Activated T-helper 2 cell treated with anti-CD3 and anti-CD28 coated beads, Interferon-gamma antibody, Interleukin-2, Interleukin-4, amounts not matched to agents 10 μg/mL and 5 μg/mL and 100 μg/mL, durations not matched to agents 14 hours and 24 hours and 36 hours (primary cell): ENCODE measurements around the gene RYR3. TPM values are rescaled to one million over a fixed set of nuclear protein-coding genes. Genes with fewer than 3 reads are reported as not detected.
"Not testable (repeated sequence)": the region's sequence is repeated elsewhere in the genome, so short reads cannot be mapped to it uniquely, and the experiment has no call there.

Experiments
- DNase-seq: peaks from one replicate; pipeline ENCODE4 v3.0.0; 2021; ENCODE audit warnings: low spot score
- H3K27ac Mint-ChIP-seq: one replicate; pipeline ENCODE4 v1.8.0; 2021; ENCODE audit warnings: mixed read lengths
- H3K27me3 Mint-ChIP-seq: one replicate; pipeline ENCODE4 v1.8.0; 2021; ENCODE audit warnings: low read depth, mixed read lengths
- H3K36me3 Mint-ChIP-seq: one replicate; pipeline ENCODE4 v1.8.0; 2021; ENCODE audit warnings: low read depth, mixed read lengths
- H3K4me1 Mint-ChIP-seq: one replicate; pipeline ENCODE4 v1.8.0; 2021; ENCODE audit warnings: low read depth, mixed read lengths
- H3K4me3 Mint-ChIP-seq: one replicate; pipeline ENCODE4 v1.8.0; 2021; ENCODE audit warnings: low read depth, mild to moderate bottlenecking, moderate library complexity, mixed read lengths
- H3K9me3 Mint-ChIP-seq: one replicate; pipeline ENCODE4 v1.8.0; 2021; ENCODE audit warnings: mixed read lengths
- intact Hi-C: fragments of 100-400 bp; cut with micrococcal nuclease; formaldehyde crosslinking; loops from one replicate; pipeline ENCODE4 v1.15.1; 2023
- total RNA-seq: library from RNA; stranded (reverse); gene quantifications from 2 replicates; pipeline ENCODE4 v1.2.3, GENCODE V29; 2022

Gene RYR3
- total RNA-seq, 1 donor from 2014 or later: 0.05 TPM

DNA sequence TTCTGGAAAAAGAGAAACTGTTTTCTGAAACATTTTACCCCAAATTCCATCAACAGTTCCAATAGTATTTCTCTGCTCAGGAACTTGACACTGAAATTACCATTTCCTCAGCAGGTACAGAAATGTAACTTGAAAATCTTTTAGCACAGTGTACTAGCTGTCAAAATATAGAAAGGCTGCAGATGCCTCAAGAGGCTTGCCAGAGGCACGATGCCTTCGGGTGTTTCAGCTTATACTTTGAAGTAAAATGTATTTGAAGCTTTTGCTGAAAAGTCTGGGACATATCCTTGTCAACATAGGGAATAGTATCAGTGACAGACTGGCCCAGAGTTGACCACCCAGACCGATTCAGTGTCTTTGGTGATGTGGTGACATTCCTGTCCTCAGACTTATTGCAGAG, 503.1 kb downstream of the RYR3 start:
- Mint-ChIP-seq H3K27me3 (peaks cover 2% of the 10 kb centered on the region), H3K27ac (no peak overlapping the region), H3K4me1 (no peaks in the 10 kb centered on the region), H3K36me3 (no peaks in the 10 kb centered on the region), H3K4me3 (no peak overlapping the region), H3K9me3 (no peaks in the 10 kb centered on the region)
- intact Hi-C loops: no loop called here
- no peak for DNase-seq

DNA sequence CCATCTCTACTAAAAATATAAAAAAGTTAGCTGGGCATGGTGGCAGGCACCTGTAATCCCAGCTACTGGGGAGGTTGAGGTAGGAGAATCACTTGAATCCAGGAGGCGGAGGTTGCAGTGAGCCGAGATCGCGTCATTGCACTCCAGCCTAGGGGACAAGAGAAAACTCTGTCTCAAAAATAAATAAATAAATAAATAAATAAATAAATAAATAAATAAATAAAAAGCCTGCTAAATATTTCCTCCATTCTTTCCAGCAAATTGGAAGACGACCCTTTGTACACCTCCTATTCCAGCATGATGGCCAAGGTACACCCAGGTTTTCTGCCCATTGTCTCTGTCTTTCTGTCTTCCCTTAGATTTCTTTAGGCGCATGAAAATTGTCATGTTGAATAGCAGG, 508.7 kb downstream of the RYR3 start:
- H3K27ac Mint-ChIP-seq, H3K4me3 Mint-ChIP-seq, H3K27me3 Mint-ChIP-seq, intact Hi-C loops, DNase-seq, H3K4me1 Mint-ChIP-seq, H3K36me3 Mint-ChIP-seq, H3K9me3 Mint-ChIP-seq: not testable (repeated sequence)

DNA sequence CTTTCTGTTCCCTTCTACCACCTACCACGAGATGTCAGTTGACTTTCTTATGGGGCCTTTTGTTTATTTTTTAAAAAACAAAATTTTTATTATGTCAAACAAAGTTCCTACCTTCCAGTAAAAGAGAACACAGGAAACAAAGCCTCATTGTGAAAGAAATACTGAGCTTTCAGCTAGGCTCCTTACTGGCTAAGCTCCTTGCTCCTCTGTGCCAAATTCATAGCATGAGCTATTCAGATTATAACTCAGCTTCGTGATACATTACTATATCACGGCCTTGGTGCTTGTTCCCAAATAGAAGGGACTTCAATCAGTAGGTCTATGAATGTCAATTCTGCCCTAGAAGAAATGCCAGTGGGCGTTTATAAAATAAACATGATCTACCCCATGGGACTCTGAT, 511.7 kb downstream of the RYR3 start:
- Mint-ChIP-seq H3K27ac (no peak overlapping the region), H3K27me3 (no peaks in the 10 kb centered on the region), H3K36me3 (no peaks in the 10 kb centered on the region), H3K9me3 (no peaks in the 10 kb centered on the region), H3K4me1 (no peaks in the 10 kb centered on the region), H3K4me3 (no peak overlapping the region)
- no peak for DNase-seq
- intact Hi-C loops: no loop called here

DNA sequence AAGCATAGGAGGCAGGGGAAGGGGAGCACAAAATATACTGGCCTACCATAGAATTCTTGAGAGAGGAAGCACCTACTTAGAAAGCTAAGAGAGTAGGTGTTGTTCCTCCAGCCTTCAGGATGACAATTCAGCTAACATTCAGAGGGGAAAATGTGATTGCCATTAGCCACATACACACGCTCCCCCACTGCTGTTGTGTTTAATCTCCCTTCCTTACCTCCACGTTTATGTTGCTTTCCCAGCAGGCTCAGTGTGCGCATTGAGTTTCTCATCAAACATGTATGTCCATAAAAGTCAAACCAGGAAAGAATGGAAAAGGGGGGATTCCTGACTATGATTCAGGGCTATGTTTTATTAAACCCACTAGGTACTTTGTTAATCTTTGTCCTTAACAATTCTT, 512.4 kb downstream of the RYR3 start:
- Mint-ChIP-seq H3K4me3 (no peak overlapping the region), H3K4me1 (no peaks in the 10 kb centered on the region)
- intact Hi-C loops: no loop called here

DNA sequence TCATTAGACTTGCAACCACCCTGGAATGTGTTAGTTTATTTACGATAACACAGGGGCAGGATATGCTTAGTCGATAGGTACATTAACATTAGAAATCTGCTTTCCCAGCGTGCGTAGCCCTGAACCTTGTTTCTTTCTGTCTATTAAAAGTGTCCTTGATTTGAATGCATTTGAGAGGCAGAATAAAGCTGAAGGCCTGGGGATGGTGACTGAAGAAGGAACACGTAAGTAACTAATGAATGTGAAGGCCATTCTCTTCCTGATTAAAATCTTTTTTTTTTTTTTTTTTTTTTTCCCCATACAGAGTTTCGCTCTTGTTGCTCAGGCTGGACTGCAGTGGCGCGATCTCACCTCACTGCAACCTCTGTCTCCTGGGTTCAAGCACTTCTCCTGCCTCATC, 514.7 kb downstream of the RYR3 start:
- intact Hi-C loops: no loop called here
- H3K4me3 Mint-ChIP-seq: no peak overlapping the region
- H3K4me1 Mint-ChIP-seq: no peaks in the 10 kb centered on the region
- H3K27me3 Mint-ChIP-seq: no peaks in the 10 kb centered on the region
- no peak for DNase-seq
- H3K36me3 Mint-ChIP-seq: no peaks in the 10 kb centered on the region
- no peaks in the 10 kb centered on the region for H3K9me3 Mint-ChIP-seq
- H3K27ac Mint-ChIP-seq: no peak overlapping the region

More for the DNA sequence above, 512.4 kb downstream of the RYR3 start:
- H3K27me3 Mint-ChIP-seq: no peaks in the 10 kb centered on the region
- no peaks in the 10 kb centered on the region for H3K9me3 Mint-ChIP-seq
- no peak overlapping the region for H3K27ac Mint-ChIP-seq
- no peak for DNase-seq
- no peaks in the 10 kb centered on the region for H3K36me3 Mint-ChIP-seq

DNA sequence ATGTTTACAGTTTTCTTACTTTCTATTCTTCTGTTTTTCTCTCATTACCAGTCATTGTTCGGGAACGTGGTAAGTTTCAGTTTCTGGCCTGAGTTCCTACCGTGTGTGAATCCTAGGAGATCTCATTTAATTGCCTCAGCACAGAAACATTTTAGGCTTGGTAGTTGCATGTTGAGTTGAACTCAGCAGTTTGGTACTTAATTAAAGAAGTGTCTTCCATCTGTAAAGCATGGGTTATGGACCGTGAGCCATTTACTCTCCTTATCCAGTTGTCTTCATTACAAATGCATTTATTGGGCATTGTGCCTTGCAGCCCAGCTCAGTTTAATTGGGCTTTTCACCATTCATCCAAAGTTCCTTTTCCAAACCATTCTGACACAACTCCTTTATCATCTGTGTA, 515.4 kb downstream of the RYR3 start:
- H3K36me3 Mint-ChIP-seq: no peaks in the 10 kb centered on the region
- H3K27ac Mint-ChIP-seq: no peak overlapping the region
- H3K4me1 Mint-ChIP-seq: no peaks in the 10 kb centered on the region
- DNase-seq: no peak
- no peaks in the 10 kb centered on the region for H3K27me3 Mint-ChIP-seq
- no peaks in the 10 kb centered on the region for H3K9me3 Mint-ChIP-seq
- intact Hi-C loops: no loop called here
- no peak overlapping the region for H3K4me3 Mint-ChIP-seq

DNA sequence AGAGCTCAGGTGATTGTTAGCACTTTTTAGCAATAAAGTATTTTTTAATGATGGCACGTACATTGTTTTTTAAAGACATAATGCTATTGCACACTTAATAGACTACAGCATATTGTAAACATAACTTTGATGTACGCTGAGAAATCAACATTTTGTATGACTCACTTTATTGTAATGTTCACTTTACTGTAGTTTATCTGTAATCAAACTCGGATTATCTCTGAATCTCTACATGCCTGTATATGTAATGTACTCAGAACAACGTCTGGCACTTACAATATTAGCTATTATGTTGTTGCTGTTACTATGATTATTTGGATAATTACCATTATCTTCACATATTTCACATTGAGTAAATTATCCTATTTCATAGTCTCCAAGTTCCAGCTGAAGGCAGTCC, 519.6 kb downstream of the RYR3 start:
- H3K4me1 Mint-ChIP-seq: no peaks in the 10 kb centered on the region
- no peaks in the 10 kb centered on the region for H3K27me3 Mint-ChIP-seq
- H3K9me3 Mint-ChIP-seq: no peaks in the 10 kb centered on the region
- intact Hi-C loops: no loop called here
- no peak for DNase-seq
- H3K4me3 Mint-ChIP-seq: no peak overlapping the region
- H3K36me3 Mint-ChIP-seq: no peaks in the 10 kb centered on the region
- no peak overlapping the region for H3K27ac Mint-ChIP-seq

DNA sequence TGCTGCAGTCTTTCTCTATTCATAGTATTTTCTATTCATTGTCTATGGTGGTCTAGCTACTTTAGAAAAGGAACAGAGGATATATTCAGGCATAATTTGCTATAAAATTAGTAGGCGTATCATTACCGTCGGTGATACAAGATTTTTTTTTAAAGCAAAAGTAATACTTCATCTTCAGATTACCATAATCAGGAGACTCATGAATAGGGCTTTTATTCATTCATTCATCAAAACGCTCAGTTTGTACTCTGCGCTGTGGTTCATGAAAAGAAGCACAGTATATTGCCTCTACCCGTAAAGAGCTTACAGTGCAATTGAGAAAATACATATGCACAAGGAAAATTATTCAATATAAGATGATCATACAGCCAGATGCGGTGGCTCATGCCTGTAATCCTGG, 520.9 kb downstream of the RYR3 start:
- H3K4me3 Mint-ChIP-seq: no peak overlapping the region
- no peak for DNase-seq
- no peak overlapping the region for H3K27ac Mint-ChIP-seq
- H3K27me3 Mint-ChIP-seq: peaks cover 4% of the 10 kb centered on the region
- H3K4me1 Mint-ChIP-seq: no peaks in the 10 kb centered on the region
- H3K36me3 Mint-ChIP-seq: no peaks in the 10 kb centered on the region
- intact Hi-C loops: no loop called here
- no peaks in the 10 kb centered on the region for H3K9me3 Mint-ChIP-seq

DNA sequence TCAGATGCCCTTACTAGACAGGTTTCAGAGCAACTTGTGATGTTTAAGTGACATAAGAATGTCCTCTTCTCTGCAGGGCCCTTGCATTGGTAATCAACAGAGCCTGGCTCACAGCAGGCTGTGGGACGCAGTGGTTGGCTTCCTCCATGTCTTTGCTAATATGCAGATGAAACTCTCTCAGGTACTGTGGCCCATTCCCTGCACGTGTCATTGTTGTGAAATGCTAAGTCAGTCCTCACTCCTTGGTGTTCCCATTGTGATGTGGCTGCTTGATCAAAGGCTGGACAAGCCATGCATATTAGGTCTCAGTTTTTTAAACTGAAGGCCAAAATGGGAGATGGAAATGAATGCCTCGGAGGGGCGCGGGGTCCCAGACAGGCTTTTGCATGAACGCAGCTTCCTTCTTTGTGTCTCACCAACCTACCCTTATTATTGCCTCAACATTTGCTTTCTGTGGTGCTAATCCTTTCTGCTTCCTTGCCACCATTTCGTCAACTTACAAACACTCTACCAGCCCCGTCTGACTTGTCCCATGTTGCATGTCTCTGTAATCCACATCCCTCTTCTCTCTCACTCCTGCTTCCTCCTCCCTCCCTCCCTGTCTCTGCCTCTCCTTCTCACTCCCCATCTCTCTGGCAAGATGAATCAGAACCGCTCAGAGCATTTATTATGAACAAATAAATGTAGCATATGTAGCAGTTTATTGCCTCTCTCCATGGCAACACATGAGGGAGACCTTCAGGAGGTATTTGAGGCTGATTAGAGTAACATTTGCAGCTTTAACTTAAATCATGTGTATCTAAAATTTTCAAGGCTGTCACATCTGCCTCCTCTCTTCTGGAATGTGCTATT, 524.4 kb downstream of the RYR3 start:
- H3K27ac Mint-ChIP-seq: no peak overlapping the region
- H3K36me3 Mint-ChIP-seq: no peaks in the 10 kb centered on the region
- H3K9me3 Mint-ChIP-seq: no peaks in the 10 kb centered on the region
- peaks cover 4% of the 10 kb centered on the region for H3K27me3 Mint-ChIP-seq
- no peaks in the 10 kb centered on the region for H3K4me1 Mint-ChIP-seq
- no peak overlapping the region for H3K4me3 Mint-ChIP-seq
- DNase-seq: no peak
- intact Hi-C loops: no loop called here

DNA sequence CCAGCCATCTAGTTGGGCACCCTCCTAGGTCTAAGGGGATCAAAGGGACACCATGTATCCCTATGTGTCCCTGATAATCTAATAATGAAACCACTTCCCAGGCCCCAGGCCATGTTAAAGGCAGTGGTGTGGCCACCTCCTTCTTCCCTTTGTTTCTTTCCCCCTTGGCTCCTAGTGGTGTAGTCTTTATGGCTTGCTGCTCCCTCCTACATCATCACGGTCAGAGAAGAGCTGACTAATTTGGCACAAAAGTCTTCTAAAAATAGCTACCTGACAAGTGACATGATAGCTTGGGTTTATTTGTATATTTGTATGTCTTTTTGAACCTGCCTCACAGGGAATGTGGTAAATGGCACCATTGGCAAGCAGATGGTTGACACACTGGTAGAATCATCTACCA, 526.5 kb downstream of the RYR3 start:
- Mint-ChIP-seq H3K4me3 (no peak overlapping the region), H3K36me3 (no peaks in the 10 kb centered on the region), H3K4me1 (no peaks in the 10 kb centered on the region), H3K9me3 (no peaks in the 10 kb centered on the region), H3K27me3 (peaks cover 4% of the 10 kb centered on the region), H3K27ac (no peak overlapping the region)
- no peak for DNase-seq
- intact Hi-C loops: no loop called here

DNA sequence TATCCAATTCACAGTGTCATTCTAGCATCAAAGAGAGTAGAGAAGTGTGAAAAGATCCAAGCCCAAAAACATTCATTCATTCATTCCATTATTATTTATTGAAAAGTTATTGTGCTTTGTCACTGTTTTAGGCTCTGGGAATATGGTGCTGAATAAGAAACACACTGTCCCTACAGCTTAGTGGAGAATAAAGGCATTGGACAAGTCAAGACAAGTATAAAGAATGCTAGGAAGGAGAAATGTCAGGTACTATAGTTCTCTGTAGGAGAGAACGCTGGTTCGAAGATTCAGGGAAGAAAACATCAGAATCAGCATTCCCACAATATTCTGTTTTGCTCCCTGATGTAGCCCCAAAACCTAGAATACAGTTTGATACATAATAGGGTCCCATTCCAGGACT, 528.8 kb downstream of the RYR3 start:
- intact Hi-C loops: no loop called here
- Mint-ChIP-seq H3K36me3 (no peaks in the 10 kb centered on the region), H3K27ac (no peak overlapping the region), H3K9me3 (no peaks in the 10 kb centered on the region), H3K4me3 (no peak overlapping the region), H3K4me1 (no peaks in the 10 kb centered on the region), H3K27me3 (peaks cover 4% of the 10 kb centered on the region)
- DNase-seq: no peak

DNA sequence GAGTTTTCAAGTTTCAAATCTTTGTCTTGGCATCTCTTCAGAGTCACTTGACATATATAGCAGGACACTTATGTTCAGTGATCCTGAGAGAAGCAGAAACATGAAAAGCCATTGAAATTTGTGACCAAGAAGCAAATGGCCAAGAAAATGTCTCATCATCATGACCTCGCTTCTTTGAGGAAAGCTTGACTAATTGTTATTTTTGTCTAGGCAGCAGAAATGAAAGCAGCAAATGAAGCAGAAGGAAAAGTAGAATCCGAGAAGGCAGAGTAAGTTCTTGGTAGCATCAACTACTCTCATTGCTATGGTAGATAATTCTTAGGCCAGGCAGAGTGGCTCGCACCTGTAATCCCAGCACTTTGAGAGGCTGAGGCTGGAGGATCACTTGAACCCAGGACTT, 529.8 kb downstream of the RYR3 start:
- Mint-ChIP-seq H3K9me3 (no peaks in the 10 kb centered on the region), H3K4me3 (no peak overlapping the region), H3K4me1 (no peaks in the 10 kb centered on the region), H3K36me3 (no peaks in the 10 kb centered on the region), H3K27ac (no peak overlapping the region), H3K27me3 (peaks cover 3% of the 10 kb centered on the region)
- DNase-seq: no peak
- intact Hi-C loops: no loop called here

DNA sequence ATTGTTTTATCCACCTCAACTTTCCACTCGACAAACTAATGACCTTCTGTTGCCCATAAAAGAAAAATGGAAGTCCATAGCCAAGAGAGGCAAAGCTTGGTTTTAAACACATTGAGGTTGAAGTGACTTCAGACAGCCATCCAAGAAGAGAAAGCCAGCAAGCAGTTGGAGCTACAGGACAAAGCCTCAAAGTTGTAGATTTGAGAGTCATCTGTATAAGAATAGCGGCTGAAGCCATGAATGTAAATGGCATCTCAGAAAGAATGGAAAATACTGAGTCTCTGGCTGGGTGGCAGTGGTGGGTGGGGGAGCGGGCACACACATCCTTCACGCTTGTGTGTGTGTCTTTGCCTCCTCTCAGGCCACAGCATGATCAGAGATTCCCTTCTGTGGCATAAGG, 533.4 kb downstream of the RYR3 start:
- no peaks in the 10 kb centered on the region for H3K27me3 Mint-ChIP-seq
- H3K9me3 Mint-ChIP-seq: no peaks in the 10 kb centered on the region
- H3K36me3 Mint-ChIP-seq: no peaks in the 10 kb centered on the region
- DNase-seq: no peak
- H3K4me1 Mint-ChIP-seq: no peaks in the 10 kb centered on the region
- H3K4me3 Mint-ChIP-seq: no peak overlapping the region
- intact Hi-C loops: no loop called here
- H3K27ac Mint-ChIP-seq: no peak overlapping the region

DNA sequence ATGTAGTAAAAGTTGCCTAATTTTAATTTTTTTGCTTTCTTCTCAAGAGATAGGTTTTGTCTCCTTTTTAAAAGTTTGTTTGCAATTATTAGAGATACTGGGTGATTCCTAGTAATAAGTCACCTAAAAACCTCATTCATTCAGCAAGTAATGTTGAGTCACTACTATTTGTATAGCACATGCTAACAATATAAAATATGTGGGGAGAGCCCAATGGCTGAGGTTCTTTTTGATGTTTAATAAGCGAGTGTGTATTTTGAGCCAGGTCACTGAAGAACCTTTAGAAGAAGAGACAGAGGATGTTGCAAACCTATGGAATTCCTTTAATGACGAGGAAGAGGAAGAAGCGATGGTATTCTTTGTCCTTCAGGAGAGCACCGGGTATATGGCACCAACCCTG, 533.8 kb downstream of the RYR3 start:
- intact Hi-C loops: no loop called here
- Mint-ChIP-seq H3K4me1 (no peaks in the 10 kb centered on the region), H3K36me3 (no peaks in the 10 kb centered on the region), H3K27ac (no peak overlapping the region), H3K27me3 (no peaks in the 10 kb centered on the region), H3K4me3 (no peak overlapping the region), H3K9me3 (no peaks in the 10 kb centered on the region)
- no peak for DNase-seq
